CD4-positive, alpha-beta T cell treated with Interleukin-17A for 4 hours (primary cell): ENCODE data around the gene MYOZ3.

Experiments
- DNase-seq: peaks from one replicate; pipeline ENCODE4 v3.0.0-alpha.2; 2020; ENCODE audit warnings: mixed read lengths

MYOZ3 gene

DNA sequence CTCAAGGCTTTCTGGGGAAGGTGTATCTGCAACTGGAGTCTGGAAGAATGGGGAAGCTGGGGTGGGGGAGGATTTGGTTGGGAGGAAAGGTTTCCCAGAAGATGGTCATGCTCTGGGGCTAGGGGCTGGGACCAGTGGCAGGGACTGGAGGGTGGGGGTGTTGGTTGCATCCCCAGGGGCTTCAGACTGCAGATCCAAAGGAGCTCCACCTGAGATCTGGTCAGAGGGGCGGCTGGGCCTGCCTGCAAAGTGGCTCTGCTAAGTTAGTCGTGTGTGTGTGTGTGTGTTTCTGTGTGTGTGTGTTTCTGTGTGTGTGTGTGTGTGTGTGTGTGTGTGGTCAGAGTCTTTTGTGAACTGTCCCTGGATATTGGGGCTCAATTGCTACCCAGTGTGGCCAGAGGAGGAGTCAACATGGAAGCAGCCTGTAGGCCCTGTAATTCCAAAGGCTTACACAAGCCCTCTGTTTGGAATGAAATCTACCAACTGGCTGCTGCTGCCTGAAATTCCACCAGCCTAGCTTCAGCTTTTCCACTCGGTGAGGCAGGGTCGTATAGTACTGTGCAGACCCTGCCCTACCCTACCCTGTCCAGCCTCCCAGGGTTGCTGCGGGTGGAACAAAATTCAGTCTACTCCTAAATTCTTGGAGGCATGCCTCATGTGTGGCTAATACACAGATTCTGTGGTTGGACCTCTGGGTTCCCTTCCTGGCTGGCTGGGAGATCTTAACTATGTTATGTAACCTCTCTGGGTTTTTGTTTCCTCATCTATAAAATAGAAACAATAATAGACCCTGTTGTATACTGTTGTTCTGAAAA is 33.1 kb upstream of the MYOZ3 start:
- no peak for DNase-seq

DNA sequence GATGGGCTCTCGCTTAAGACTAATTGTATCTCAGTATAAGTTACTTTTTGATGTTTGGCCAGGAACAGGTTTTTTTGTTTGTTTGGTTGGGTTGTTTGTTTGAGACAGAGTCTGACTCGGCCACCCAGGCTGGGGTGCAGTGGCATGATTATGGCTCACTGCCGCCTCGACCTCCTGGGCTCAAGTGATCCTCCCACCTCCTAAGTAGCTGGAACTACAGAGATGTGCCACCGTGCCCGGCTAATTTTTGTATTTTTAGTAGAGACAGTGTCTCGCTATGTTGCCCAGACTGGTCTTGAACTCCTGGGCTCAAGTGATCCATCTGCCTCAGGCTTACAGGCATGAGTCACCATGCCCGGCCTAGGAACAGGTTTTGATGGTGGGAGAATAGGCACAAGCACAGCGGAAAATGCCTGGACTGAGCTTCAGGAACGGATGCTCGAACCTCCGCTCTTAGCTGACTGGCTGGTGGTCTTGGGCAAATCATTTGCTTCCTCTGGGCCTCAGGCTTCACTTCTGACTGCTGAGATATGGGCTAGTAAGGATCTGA is 32.0 kb upstream of the MYOZ3 start:
- DNase-seq = no peak

DNA sequence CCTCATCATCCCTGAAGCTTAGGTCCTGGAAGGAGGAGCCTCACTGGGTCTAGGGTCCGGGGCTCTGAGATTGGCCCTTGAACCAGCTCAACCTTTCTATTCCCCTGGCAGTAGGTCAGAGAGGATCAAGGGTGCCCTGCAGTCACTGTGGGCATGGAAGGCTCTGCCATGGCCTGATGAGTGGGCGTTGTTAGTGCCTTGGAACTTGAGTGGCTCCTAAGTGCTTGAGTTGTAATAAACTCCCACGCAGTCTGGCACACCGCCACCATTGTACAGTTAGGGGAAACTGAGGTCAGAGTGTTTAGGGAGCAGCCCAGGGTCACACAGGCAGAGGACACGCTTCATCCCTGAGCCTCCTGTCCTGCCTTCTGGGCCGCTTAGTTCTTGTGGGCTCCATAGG is 31.0 kb upstream of the MYOZ3 start:
- no peak for DNase-seq

DNA sequence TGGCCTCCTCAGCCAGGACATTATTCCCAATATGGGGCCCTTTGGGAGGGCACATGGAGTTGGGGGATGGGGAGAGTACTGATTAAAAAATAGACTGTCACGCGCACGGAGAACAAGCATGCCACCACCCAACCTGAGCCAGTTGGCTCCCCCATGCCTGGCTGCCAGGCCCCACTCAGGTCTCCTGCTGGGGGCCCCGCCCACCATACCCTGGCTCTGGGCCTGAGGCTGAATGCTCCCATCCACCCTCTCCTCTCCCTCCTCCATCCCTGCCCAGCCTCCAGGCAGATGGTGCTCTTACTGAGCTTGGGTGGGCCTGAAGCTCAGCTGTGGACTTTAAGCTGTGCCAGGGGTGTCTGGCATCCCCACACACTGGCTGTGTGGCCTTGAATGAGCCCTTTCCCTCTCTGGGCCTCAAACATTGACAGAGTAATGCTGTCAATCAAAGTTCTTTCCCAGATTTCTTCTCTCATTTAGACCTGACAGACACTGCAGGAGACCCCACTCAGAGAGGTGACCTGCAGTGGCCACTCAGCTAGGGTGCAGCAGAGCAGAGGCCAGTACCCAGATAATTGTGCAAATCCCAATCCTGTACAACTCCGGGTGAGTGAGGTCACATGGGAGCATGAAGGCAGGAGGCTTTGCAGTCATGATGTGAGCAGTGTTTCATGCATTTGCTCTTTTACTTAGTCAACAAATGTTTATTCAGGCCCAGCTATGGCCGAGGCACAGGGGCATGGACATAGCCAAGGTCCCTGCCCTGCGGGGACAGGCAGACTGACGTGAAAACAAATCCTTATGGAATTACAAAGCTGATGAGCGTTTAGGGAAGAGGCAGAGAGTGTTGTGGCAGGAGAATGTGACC is 30.4 kb upstream of the MYOZ3 start:
- DNase-seq = no peak

- no peak for DNase-seq
Measured at GRCh38 chr5:150631326-150631701, 29.7 kb upstream of the MYOZ3 start.

DNA sequence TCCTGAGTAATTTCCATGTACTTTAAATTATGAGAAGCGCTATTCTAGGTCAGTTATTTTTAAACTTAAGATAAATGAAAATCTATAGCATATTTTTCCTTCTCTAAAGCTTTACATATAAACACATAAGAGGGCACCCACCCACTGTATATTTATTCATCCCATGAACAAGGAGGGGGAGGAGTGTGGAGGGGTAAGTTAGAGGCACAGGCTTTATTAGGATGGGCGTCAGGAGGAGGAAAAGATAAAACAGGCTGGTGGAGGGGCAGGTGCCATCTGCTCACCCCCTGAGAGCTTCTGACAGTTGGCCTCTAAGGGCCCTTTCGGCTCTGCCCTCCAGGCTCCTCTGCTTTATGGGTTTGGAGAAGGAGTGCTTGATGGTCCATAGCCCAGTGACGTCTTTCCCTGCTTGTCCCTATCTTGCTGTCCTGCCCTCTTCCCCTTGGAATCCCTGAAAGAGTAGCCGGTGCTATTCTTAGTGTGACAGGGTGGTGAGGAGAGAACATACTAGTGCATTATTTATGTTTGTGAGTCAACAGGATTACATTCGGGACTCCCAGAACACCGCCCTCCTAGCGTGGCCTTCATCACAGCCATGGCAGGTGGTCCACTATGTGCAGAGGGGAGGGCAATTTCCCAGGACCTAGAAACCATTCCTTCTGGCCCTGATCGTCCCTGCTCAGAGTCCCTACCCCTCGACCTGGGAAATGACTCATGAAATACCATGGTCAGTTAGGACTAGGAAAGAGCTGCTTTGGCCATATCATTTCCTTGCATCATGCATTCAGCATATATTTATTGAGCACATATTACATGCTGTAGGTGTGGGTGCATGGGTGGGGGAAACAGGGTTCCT is 28.5 kb upstream of the MYOZ3 start:
- DNase-seq = no peak

- DNase-seq = no peak
Measured at GRCh38 chr5:150633429-150633828, 27.6 kb upstream of the MYOZ3 start.

GRCh38 chr5:150636391-150637244 is 24.4 kb upstream of the MYOZ3 start:
- DNase-seq = no peak

GRCh38 chr5:150637245-150638052 is 23.6 kb upstream of the MYOZ3 start:
- DNase-seq = no peak

- DNase-seq = no peak
Measured at GRCh38 chr5:150638053-150638444, 23.0 kb upstream of the MYOZ3 start.

- no peak for DNase-seq
Measured at GRCh38 chr5:150638488-150639376, 22.3 kb upstream of the MYOZ3 start.

GRCh38 chr5:150639377-150639692 is 21.7 kb upstream of the MYOZ3 start:
- no peak for DNase-seq

DNA sequence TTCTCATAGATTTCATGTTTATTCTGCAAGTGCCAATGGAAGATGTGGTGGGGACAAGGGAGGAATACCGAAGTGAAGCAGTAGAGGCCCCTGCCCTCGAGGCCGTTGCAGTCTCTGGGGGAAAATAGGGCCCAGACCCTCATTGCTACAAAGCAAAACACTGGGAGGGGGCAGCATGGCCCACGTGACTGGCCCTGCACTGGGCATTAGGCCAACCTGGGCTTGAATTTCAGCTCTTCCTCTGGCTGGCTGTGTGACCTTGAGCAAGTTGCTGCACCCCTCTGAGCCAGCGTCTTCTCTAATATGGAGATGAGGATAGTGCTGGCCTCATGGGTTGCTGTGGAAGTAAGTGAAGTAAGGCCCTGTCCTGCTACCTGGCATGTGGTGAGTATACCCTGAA is 21.3 kb upstream of the MYOZ3 start:
- no peak for DNase-seq

- DNase-seq = no peak
Measured at GRCh38 chr5:150640311-150641005, 20.6 kb upstream of the MYOZ3 start, which contains the start of gene SYNPO. Gene SYNPO, plus strand, starts transcription at chr5:150640660. Its CDS starts 7,616 bp downstream, at chr5:150648276.

- DNase-seq = no peak
Measured at GRCh38 chr5:150641006-150641570, 20.0 kb upstream of the MYOZ3 start.

DNA sequence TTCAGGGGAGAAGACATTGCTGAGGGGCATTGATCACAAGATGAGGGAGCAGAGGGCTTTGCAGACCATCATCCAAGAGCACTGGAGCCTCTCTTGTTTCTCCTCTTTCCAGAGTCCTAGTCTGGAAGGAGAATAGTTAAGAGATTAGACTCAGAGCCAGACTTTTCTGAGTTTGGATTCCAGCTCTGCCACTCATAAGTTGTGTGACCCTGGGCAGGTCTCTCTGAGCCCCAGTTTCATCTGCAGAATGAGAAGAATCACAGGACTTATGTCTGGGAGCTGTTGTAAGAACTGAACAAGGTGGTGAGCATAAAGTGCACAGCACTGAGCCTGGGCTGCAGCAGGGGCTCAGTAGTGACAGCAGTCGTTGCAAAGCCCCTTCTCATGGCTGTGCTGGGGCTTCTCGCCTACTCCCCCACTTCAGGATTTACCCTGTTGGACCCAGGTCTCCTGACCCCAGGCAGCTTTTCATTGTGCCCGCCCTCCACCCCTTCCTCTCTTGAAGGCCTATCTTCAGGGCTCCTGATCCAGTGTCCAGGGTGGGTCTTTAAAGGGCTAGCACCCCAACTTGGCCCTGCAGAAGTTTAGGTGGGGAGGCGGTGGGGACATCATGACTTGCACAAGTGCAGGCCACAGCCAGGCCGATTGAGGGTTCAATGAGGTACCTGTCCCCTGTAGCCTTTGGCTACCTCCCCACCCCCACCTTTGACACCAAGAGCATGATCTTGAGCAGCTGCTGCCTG is 19.1 kb upstream of the MYOZ3 start:
- DNase-seq = no peak

GRCh38 chr5:150642567-150642927 is 18.5 kb upstream of the MYOZ3 start:
- DNase-seq = no peak

GRCh38 chr5:150642991-150643710 is 17.9 kb upstream of the MYOZ3 start:
- DNase-seq = no peak
